Esophagus muscularis mucosa (tissue), 4 donors: Measurements from ENCODE around the gene ZNF77. TPM values are rescaled to one million over a fixed set of nuclear protein-coding genes. Genes with fewer than 3 reads are reported as not detected.

Experiments
- DNase-seq: peaks from one replicate; pipeline ENCODE4 v3.0.0-alpha.2; 2017; ENCODE audit errors: extremely low spot score
- H3K27ac ChIP-seq, 4 donors: fragments of 200-600 bp; sonication (generic); replicated peaks in 1 of 4; 1 replicate in 3 of 4; 2 replicates in 1 of 4; pipeline ENCODE4 v1.5.1; 2016 to 2019; ENCODE audit warnings: mild to moderate bottlenecking in 1 of 4
- H3K27me3 ChIP-seq, 4 donors: fragments of 200-600 bp; sonication (generic); one replicate each; pipeline versions ENCODE4 v1.5.1 to v1.6.0; 2016 to 2019
- H3K36me3 ChIP-seq, 4 donors: fragments of 200-600 bp; sonication (generic); one replicate each; pipeline ENCODE4 v1.5.1; 2016 to 2019
- H3K4me1 ChIP-seq, 4 donors: fragments of 200-600 bp; sonication (generic); one replicate each; pipeline ENCODE4 v1.5.1; 2016 to 2019
- H3K4me3 ChIP-seq, 4 donors: fragments of 200-600 bp; sonication (generic); 1 replicate in 2 of 4; 2 replicates in 2 of 4; pipeline ENCODE4 v1.5.1; 2016 to 2019; ENCODE audit warnings: mild to moderate bottlenecking in 4 of 4, moderate library complexity in 1 of 4
- H3K9me3 ChIP-seq, 4 donors: fragments of 200-600 bp; sonication (generic); 1 replicate in 3 of 4; 2 replicates in 1 of 4; pipeline ENCODE4 v1.5.1; 2016 to 2019
- CTCF ChIP-seq, 3 experiments: fragments of 200-600 bp in 2 of 3; fragments of 450-650 bp in 1 of 3; sonication (generic) in 2 of 3; IDR thresholded peaks; one replicate each; pipeline ENCODE4 v1.5.1; 2017 to 2019; ENCODE audit warnings: antibody characterized with exemption in 3 of 3, mild to moderate bottlenecking in 2 of 3, moderate library complexity in 1 of 3
- EP300 ChIP-seq: sonication (generic); formaldehyde crosslinking; IDR thresholded peaks from one replicate; pipeline ENCODE4 v1.6.1; 2017; ENCODE audit warnings: antibody characterized with exemption
- POLR2A ChIP-seq: fragments of 450-650 bp; IDR thresholded peaks from one replicate; pipeline ENCODE4 v1.6.1; 2017; ENCODE audit warnings: antibody characterized with exemption, moderate library complexity, mild to moderate bottlenecking, low read depth
- POLR2AphosphoS5 ChIP-seq, 2 donors: sonication (generic); formaldehyde crosslinking; IDR thresholded peaks; one replicate each; pipeline ENCODE4 v1.6.1; 2017; ENCODE audit warnings: antibody characterized with exemption in 2 of 2
- WGBS: methylation state at CpG from one replicate; pipeline ENCODE4 v1.1.5; 2018; 5-methylcytosine and 5-hydroxymethylcytosine counted together
- intact Hi-C: fragments of 100-400 bp; cut with DNase I; formaldehyde crosslinking; loops from one replicate; pipeline ENCODE4 v1.15.1; 2023
- total RNA-seq, 4 donors: library from RNA; depleted of rRNA; stranded (reverse); fragments of >200 nt; gene quantifications; one replicate each; pipeline versions ENCODE4 v1.1.0 to v1.2.1, GENCODE V29; 2016

The ZNF77 gene
- total RNA-seq, 4 donors from 2014 or later = 2.5 to 4.2 (median 3.0) TPM

- no peak for DNase-seq
- Histone ChIP-seq H3K36me3 (no peaks in the 10 kb centered on the region), H3K9me3 (no peaks in the 10 kb centered on the region), H3K4me3 (no peak overlapping the region), H3K4me1 (peaks cover 11 to 17% (median 12%) of the 10 kb centered on the region in 4 donors), H3K27me3 (no peaks in the 10 kb centered on the region), H3K27ac (no peak overlapping the region)
- TF ChIP-seq CTCF (IDR thresholded peaks at IDR 0.05) (no peak), EP300 (no peak), POLR2A (no peak), POLR2AphosphoS5 (IDR thresholded peaks at IDR 0.05) (no peak)
- WGBS = 97% methylated on average over 3 of the region's 3 CpGs
- intact Hi-C loops = loop anchor here (5.0 kb wide), 1 partner anchor 39 kb away; the partner anchor contains the start of gene TLE2
These were observed 43.8 kb upstream of the ZNF77 start for GRCh38 chr19:2988568-2988967.

GRCh38 chr19:2987797-2988196 lies 43.0 kb upstream of the ZNF77 start:
- no peaks in the 10 kb centered on the region for H3K9me3 ChIP-seq
- WGBS = 87% methylated on average over 3 of the region's 12 CpGs
- intact Hi-C loops = loop anchor here (5.0 kb wide), 1 partner anchor 40 kb away; the partner anchor contains the start of gene TLE2

GRCh38 chr19:2986951-2987524 lies 42.3 kb upstream of the ZNF77 start:
- Histone ChIP-seq H3K4me3 (no peak overlapping the region), H3K9me3 (no peaks in the 10 kb centered on the region), H3K4me1 (peaks cover 26 to 33% (median 27%) of the 10 kb centered on the region in 4 donors), H3K27me3 (no peaks in the 10 kb centered on the region), H3K27ac (no peak overlapping the region), H3K36me3 (no peaks in the 10 kb centered on the region)
- no peak for DNase-seq
- WGBS = 37% methylated on average over 13 of the region's 20 CpGs
- intact Hi-C loops = loop anchor here (5.0 kb wide), 1 partner anchor 40 kb away; the partner anchor contains the start of gene TLE2
- TF ChIP-seq EP300 (no peak), POLR2AphosphoS5 (IDR thresholded peaks at IDR 0.05) (no peak), CTCF (IDR thresholded peaks at IDR 0.05) (no peak), POLR2A (no peak)

More at GRCh38 chr19:2987797-2988196, 43.0 kb upstream of the ZNF77 start:
- no peaks in the 10 kb centered on the region for H3K36me3 ChIP-seq
- H3K27ac ChIP-seq = no peak overlapping the region
- no peak for TF ChIP-seq POLR2AphosphoS5 (IDR thresholded peaks at IDR 0.05)
- TF ChIP-seq POLR2A = no peak
- TF ChIP-seq EP300 = no peak
- TF ChIP-seq CTCF (IDR thresholded peaks at IDR 0.05) = no peak
- H3K4me1 ChIP-seq = peaks cover 19 to 25% (median 20%) of the 10 kb centered on the region in 4 donors
- H3K27me3 ChIP-seq = no peaks in the 10 kb centered on the region
- no peak overlapping the region for H3K4me3 ChIP-seq
- no peak for DNase-seq

- Histone ChIP-seq H3K4me1 (peaks cover 30 to 35% (median 32%) of the 10 kb centered on the region in 4 donors), H3K27ac (peak overlapping the region; percentile 85 to 92 (median 90)), H3K27me3 (no peaks in the 10 kb centered on the region), H3K9me3 (no peaks in the 10 kb centered on the region), H3K4me3 (peak overlapping the region; percentile 44 to 60 (median 49)), H3K36me3 (no peaks in the 10 kb centered on the region)
- intact Hi-C loops = loop anchor here (5.0 kb wide), 1 partner anchor 73 kb away; no protein-coding TSS in a partner anchor
- WGBS = 1% methylated on average over 14 of the region's 14 CpGs
- DNase-seq = no peak
- no peak for TF ChIP-seq CTCF (IDR thresholded peaks at IDR 0.05)
These were observed 39.4 kb upstream of the ZNF77 start for GRCh38 chr19:2984215-2984528.
